Panc1 (cell line): ENCODE measurements around the gene PRKCB. TPM values are rescaled to one million over a fixed set of nuclear protein-coding genes. Genes with fewer than 3 reads are reported as not detected.

Source experiments
- ATAC-seq: fragments of 200-7000 bp; cut with Tn5 transposase; 2 replicates; pipeline ENCODE4 v1.9.1; 2020; ENCODE audit warnings: mild to moderate bottlenecking, moderate library complexity
- BruUV-seq: library from RNA; stranded (reverse); fragments of 400-500 nt; replicated peaks from 2 replicates; lab custom pipeline; 2021; lab: Mats Ljungman, UMichigan
- CTCF ChIA-PET: fragments of 300-600 bp; sonication (Branson Sonifier 250); formaldehyde crosslinking; loops from one replicate; lab custom pipeline; 2022; ENCODE audit warnings: antibody characterized with exemption; lab: Charles Lee
- POLR2A ChIA-PET: fragments of 300-600 bp; sonication (Branson Sonifier 250); formaldehyde crosslinking; loops from one replicate; lab custom pipeline; 2022; ENCODE audit warnings: antibody characterized with exemption; lab: Charles Lee
- DNase-seq: peaks from one replicate; pipeline ENCODE4 v3.0.0-alpha.2; 2010; ENCODE audit warnings: low read depth, low spot score
- H3K27ac ChIP-seq: 2 replicates; pipeline ENCODE4 v1.5.1; 2011; ENCODE audit warnings: mild to moderate bottlenecking, low read length, inconsistent platforms
- H3K27me3 ChIP-seq: fragments of 200-500 bp; sonication (Bioruptor generic); 2 replicates; pipeline ENCODE4 v1.6.0; 2014; ENCODE audit warnings: low read length, inconsistent platforms; ENCODE audit not compliant: control insufficient read depth, insufficient read depth
- H3K36me3 ChIP-seq: fragments of 200-500 bp; sonication (Bioruptor generic); 2 replicates; pipeline ENCODE4 v1.5.1; 2014; ENCODE audit warnings: inconsistent platforms, mild to moderate bottlenecking, low read length, moderate library complexity; ENCODE audit not compliant: control insufficient read depth, insufficient read depth
- H3K4me1 ChIP-seq: 2 replicates; pipeline ENCODE4 v1.5.1; 2011; ENCODE audit warnings: inconsistent platforms, mild to moderate bottlenecking, low read length, moderate library complexity; ENCODE audit not compliant: control insufficient read depth, insufficient read depth
- H3K4me3 ChIP-seq, 2 experiments: 2 replicates each; pipeline ENCODE4 v1.5.1; 2011 to 2012; ENCODE audit warnings: low read depth in 2 of 2, low read length in 2 of 2, mild to moderate bottlenecking in 2 of 2, inconsistent platforms in 1 of 2, moderate library complexity in 1 of 2
- H3K9me3 ChIP-seq: fragments of 200-500 bp; sonication (Bioruptor generic); 2 replicates; pipeline ENCODE4 v1.5.1; 2014; ENCODE audit warnings: low read depth, mild to moderate bottlenecking, inconsistent platforms, low read length, moderate library complexity; ENCODE audit not compliant: control insufficient read depth, insufficient read depth
- CTCF ChIP-seq: fragments of 450-650 bp; IDR thresholded peaks from 2 replicates; pipeline ENCODE4 v1.5.1; 2017; ENCODE audit warnings: mild to moderate bottlenecking
- POLR2AphosphoS5 ChIP-seq: IDR thresholded peaks from 2 replicates; pipeline ENCODE4 v1.6.1; 2012; ENCODE audit warnings: mild to moderate bottlenecking, low read depth, low read length, moderate library complexity
- SIN3A ChIP-seq: IDR thresholded peaks from 2 replicates; pipeline ENCODE4 v1.6.1; 2012; ENCODE audit warnings: low read depth, mild to moderate bottlenecking, low read length, moderate library complexity, borderline replicate concordance; ENCODE audit not compliant: insufficient read depth
- TCF7L2 ChIP-seq: IDR thresholded peaks from 2 replicates; pipeline ENCODE4 v1.6.1; 2011; ENCODE audit warnings: mild to moderate bottlenecking, low read depth, low read length, inconsistent platforms
- in situ Hi-C: cut with HindIII; loops from 2 replicates; pipeline ENCODE4 v1.10.0; 2016; ENCODE audit warnings: low sequenced_read_pairs, low pct_unique_long_range_greater_than_20kb
- intact Hi-C: fragments of 100-400 bp; cut with micrococcal nuclease; formaldehyde crosslinking; loops from one replicate; pipeline ENCODE4 v1.10.0; 2022; ENCODE audit not compliant: unreplicated experiment
- total RNA-seq: library from RNA; stranded (reverse); gene quantifications from one replicate; pipeline ENCODE4 v1.2.1, GENCODE V29; 2021; ENCODE audit not compliant: unreplicated experiment
- TF ChIP-seq, protein P1 (sequence below), 2 experiments: IDR thresholded peaks; 2 replicates each; pipeline ENCODE4 v1.6.1; 2011 to 2012; ENCODE audit warnings: low read depth in 2 of 2, control low read depth in 1 of 2, low read length in 1 of 2, mild to moderate bottlenecking in 1 of 2, moderate library complexity in 1 of 2; ENCODE audit not compliant: insufficient read depth in 1 of 2

Gene PRKCB
- total RNA-seq, 1 experiment from 2014 or later: 0.41 TPM

DNA sequence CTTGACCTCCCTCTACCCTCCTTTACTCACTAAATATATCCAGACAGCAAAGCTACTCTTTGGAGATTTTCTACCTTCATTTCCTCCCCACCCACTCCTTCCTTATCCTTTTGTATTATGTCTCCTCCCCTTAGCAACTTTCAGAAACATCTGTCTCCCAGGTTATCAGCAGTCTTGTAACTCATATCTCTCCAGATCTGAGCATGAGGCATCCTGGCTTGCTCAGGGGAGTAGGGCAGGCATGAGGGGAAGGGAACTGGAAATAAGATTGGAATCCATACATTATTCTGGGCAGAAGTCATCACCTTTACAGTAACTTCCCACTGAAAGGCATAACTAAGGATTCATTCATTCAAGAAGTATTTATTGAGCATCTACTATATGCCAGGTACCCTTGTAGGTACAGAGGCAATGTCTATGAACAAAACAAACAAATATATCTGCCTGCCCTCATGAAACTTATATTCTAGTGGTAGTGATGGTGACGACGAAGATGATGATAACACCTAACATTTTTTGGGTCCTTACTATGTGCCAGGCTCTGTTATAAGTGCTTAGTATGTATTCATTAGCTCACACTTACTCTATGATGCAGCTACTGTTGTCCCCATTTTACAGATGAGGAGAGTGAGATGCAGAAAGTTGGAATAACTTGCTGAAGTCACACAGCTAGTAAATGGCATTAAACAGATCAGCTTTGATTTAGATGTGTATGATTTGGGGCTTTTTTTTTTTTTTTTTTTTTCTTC, 296.4 kb downstream of the PRKCB start:
- CTCF ChIA-PET: no interaction called here
- no peaks in the 10 kb centered on the region for H3K9me3 ChIP-seq
- H3K4me1 ChIP-seq: no peaks in the 10 kb centered on the region
- H3K36me3 ChIP-seq: no peaks in the 10 kb centered on the region
- H3K27ac ChIP-seq: no peak overlapping the region
- BruUV-seq: no TSS peak
- DNase-seq: no peak
- in situ Hi-C loops: no loop called here
- TF ChIP-seq CTCF: no peak
- TF ChIP-seq, protein P1, sequence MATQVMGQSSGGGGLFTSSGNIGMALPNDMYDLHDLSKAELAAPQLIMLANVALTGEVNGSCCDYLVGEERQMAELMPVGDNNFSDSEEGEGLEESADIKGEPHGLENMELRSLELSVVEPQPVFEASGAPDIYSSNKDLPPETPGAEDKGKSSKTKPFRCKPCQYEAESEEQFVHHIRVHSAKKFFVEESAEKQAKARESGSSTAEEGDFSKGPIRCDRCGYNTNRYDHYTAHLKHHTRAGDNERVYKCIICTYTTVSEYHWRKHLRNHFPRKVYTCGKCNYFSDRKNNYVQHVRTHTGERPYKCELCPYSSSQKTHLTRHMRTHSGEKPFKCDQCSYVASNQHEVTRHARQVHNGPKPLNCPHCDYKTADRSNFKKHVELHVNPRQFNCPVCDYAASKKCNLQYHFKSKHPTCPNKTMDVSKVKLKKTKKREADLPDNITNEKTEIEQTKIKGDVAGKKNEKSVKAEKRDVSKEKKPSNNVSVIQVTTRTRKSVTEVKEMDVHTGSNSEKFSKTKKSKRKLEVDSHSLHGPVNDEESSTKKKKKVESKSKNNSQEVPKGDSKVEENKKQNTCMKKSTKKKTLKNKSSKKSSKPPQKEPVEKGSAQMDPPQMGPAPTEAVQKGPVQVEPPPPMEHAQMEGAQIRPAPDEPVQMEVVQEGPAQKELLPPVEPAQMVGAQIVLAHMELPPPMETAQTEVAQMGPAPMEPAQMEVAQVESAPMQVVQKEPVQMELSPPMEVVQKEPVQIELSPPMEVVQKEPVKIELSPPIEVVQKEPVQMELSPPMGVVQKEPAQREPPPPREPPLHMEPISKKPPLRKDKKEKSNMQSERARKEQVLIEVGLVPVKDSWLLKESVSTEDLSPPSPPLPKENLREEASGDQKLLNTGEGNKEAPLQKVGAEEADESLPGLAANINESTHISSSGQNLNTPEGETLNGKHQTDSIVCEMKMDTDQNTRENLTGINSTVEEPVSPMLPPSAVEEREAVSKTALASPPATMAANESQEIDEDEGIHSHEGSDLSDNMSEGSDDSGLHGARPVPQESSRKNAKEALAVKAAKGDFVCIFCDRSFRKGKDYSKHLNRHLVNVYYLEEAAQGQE (IDR thresholded peaks at IDR 0.05; ENCODE audit: insufficient read depth in 1 of 2, low read depth in 2 of 2, low read length in 1 of 2): no peak
- H3K4me3 ChIP-seq: no peak overlapping the region
- intact Hi-C loops: no loop called here
- no peak for ATAC-seq
- POLR2A ChIA-PET: interaction anchor here (0.6 kb wide), 1 partner anchor 14 kb away, joined by 14 read pairs; no protein-coding TSS in a partner anchor
- H3K27me3 ChIP-seq: peaks cover 10% of the 10 kb centered on the region

DNA sequence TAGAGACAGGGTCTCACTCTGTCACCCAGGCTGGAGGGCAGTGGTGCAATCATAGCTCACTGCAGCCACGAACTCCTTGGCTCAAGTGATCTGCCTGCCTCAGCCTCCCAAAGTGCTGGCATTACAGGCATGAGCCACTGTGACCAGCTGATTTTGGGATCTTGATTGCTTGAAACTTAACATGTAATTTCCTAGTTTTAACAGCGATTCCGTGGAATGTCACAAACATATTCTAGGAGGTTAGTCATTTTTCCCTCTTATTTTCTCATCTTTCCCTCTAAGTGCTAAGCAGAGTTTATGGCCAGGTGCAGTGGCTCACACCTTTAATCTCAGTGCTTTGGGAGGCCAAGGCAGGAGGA, 297.0 kb downstream of the PRKCB start:
- Histone ChIP-seq H3K27me3 (peaks cover 7% of the 10 kb centered on the region), H3K9me3 (no peaks in the 10 kb centered on the region), H3K27ac (no peak overlapping the region), H3K4me1 (no peaks in the 10 kb centered on the region), H3K36me3 (no peaks in the 10 kb centered on the region), H3K4me3 (no peak overlapping the region)
- ChIA-PET CTCF (no interaction called here), POLR2A (interaction anchor here (0.6 kb wide), 1 partner anchor 14 kb away, joined by 14 read pairs; no protein-coding TSS in a partner anchor)
- in situ Hi-C loops: no loop called here
- TF ChIP-seq CTCF (no peak), TCF7L2 (no peak), POLR2AphosphoS5 (no peak), SIN3A (no peak)
- TF ChIP-seq, protein P1 (IDR thresholded peaks at IDR 0.05; ENCODE audit: insufficient read depth in 1 of 2, low read depth in 2 of 2, low read length in 1 of 2): no peak
- no peak for ATAC-seq
- intact Hi-C loops: no loop called here
- BruUV-seq: no TSS peak
- no peak for DNase-seq
